ENCODE measurements around the gene TCF7.

Gene TCF7

GRCh38 chr5:134113902-134114875 is at the start of gene TCF7:
TSS of gene TCF7 (plus strand) at chr5:134114681. CDS start at chr5:134114907, 226 bp downstream.
- peak; percentile 74 for DNase-seq (ENCODE audit: low spot score)

GRCh38 chr5:134069553-134069952 is 44.9 kb upstream of the TCF7 start:
- no peak for DNase-seq (ENCODE audit: low spot score)

GRCh38 chr5:134070725-134071613 is 43.5 kb upstream of the TCF7 start:
- DNase-seq (ENCODE audit: low spot score): no peak

- DNase-seq (ENCODE audit: low spot score): no peak
Observed at GRCh38 chr5:134071614-134072207, 42.8 kb upstream of the TCF7 start.

GRCh38 chr5:134072471-134073210 is 41.8 kb upstream of the TCF7 start:
- no peak for DNase-seq (ENCODE audit: low spot score)

- no peak for DNase-seq (ENCODE audit: low spot score)
Observed at GRCh38 chr5:134073404-134073803, 41.1 kb upstream of the TCF7 start.

- DNase-seq (ENCODE audit: low spot score): no peak
Observed at GRCh38 chr5:134075102-134075501, 39.4 kb upstream of the TCF7 start.

GRCh38 chr5:134077926-134078580 is 36.4 kb upstream of the TCF7 start:
- DNase-seq (ENCODE audit: low spot score): no peak

GRCh38 chr5:134079748-134080581 is 34.5 kb upstream of the TCF7 start:
- DNase-seq (ENCODE audit: low spot score): no peak

- DNase-seq (ENCODE audit: low spot score): no peak
Observed at GRCh38 chr5:134082264-134082992, 32.1 kb upstream of the TCF7 start.

- no peak for DNase-seq (ENCODE audit: low spot score)
Observed at GRCh38 chr5:134083517-134083916, 31.0 kb upstream of the TCF7 start.

GRCh38 chr5:134084022-134084565 is 30.4 kb upstream of the TCF7 start:
- DNase-seq (ENCODE audit: low spot score): no peak

GRCh38 chr5:134084570-134084969 is 29.9 kb upstream of the TCF7 start:
- no peak for DNase-seq (ENCODE audit: low spot score)

GRCh38 chr5:134085411-134085810 is 29.1 kb upstream of the TCF7 start:
- no peak for DNase-seq (ENCODE audit: low spot score)

GRCh38 chr5:134086225-134086942 is 28.1 kb upstream of the TCF7 start:
- DNase-seq (ENCODE audit: low spot score): no peak

GRCh38 chr5:134086943-134087305 is 27.6 kb upstream of the TCF7 start:
- DNase-seq (ENCODE audit: low spot score): no peak

- DNase-seq (ENCODE audit: low spot score): no peak
Observed at GRCh38 chr5:134088291-134088690, 26.2 kb upstream of the TCF7 start.

- no peak for DNase-seq (ENCODE audit: low spot score)
Observed at GRCh38 chr5:134088994-134089560, 25.4 kb upstream of the TCF7 start.

Measured in Ammon's horn (tissue), 1 donor.